Lower lobe of right lung (tissue), 2 donors: ENCODE measurements around the gene COMMD2. TPM values are rescaled to one million over a fixed set of nuclear protein-coding genes. Genes with fewer than 3 reads are reported as not detected.

Source experiments
- ATAC-seq, 2 donors: fragments of 200-7000 bp; cut with Tn5 transposase; one replicate each; pipeline ENCODE4 v1.9.1; 2020 to 2022; ENCODE audit warnings: mild to moderate bottlenecking in 2 of 2, moderate library complexity in 2 of 2
- DNase-seq: peaks from one replicate; pipeline ENCODE4 v3.0.0-alpha.2; 2020
- H3K27ac ChIP-seq: fragments of 200-600 bp; one replicate; pipeline ENCODE4 v1.8.0; 2022
- H3K27me3 ChIP-seq: fragments of 200-600 bp; one replicate; pipeline ENCODE4 v1.8.0; 2022; ENCODE audit warnings: low read depth
- H3K36me3 ChIP-seq: fragments of 200-600 bp; one replicate; pipeline ENCODE4 v1.8.0; 2022; ENCODE audit warnings: mild to moderate bottlenecking
- H3K4me1 ChIP-seq: fragments of 200-600 bp; one replicate; pipeline ENCODE4 v1.8.0; 2022
- H3K4me3 ChIP-seq: fragments of 200-600 bp; one replicate; pipeline ENCODE4 v1.8.0; 2022; ENCODE audit warnings: mild to moderate bottlenecking
- H3K9me3 ChIP-seq: fragments of 200-600 bp; one replicate; pipeline ENCODE4 v1.8.0; 2022
- CTCF ChIP-seq: fragments of 200-600 bp; IDR thresholded peaks from one replicate; pipeline ENCODE4 v1.8.0; 2022; ENCODE audit warnings: antibody characterized with exemption, mild to moderate bottlenecking
- intact Hi-C: fragments of 100-400 bp; cut with DNase I; formaldehyde crosslinking; loops from one replicate; pipeline ENCODE4 v1.11.0; 2022
- total RNA-seq: library from RNA; stranded (reverse); fragmentation: NEBNext Ultra II Directional; extraction: Animal tissue kit (Norgen Biotek cat#: 25700); gene quantifications from one replicate; pipeline ENCODE4 v1.2.1, GENCODE V29; 2021
- donor health status: DM: no; HTN: yes; CAD: no; lungs with severe emphysema.

Gene COMMD2
- total RNA-seq, 1 donor from 2014 or later, result 44.9 TPM

DNA sequence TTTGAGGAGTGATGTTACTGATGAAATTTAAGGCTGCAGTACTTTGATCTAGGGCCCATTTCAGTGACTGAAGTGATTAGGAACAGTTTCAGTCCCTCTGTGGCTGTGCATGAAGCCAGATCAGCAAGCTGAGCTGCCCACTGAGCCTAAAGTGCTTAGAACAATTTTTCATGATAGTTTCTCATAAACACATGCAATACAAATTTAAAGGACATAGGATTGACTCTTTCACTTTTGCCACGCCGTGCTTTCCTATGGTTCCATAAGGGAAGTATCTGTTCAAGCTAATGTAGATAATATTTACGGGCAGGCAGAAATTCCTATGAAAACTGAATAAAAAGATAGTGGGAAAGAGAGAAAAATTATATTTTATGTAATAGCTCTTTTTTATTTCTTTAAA lies 29.5 kb upstream of the COMMD2 start:
- TF ChIP-seq CTCF, result no peak
- peak overlapping the region; percentile 61 for H3K27ac ChIP-seq
- DNase-seq (no peak), ATAC-seq (no peak)
- no peaks in the 10 kb centered on the region for H3K27me3 ChIP-seq
- no peaks in the 10 kb centered on the region for H3K36me3 ChIP-seq
- peaks cover 5% of the 10 kb centered on the region for H3K4me1 ChIP-seq
- intact Hi-C loops, result no loop called here
- no peaks in the 10 kb centered on the region for H3K9me3 ChIP-seq
- H3K4me3 ChIP-seq, result no peak overlapping the region

GRCh38 chr3:149781211-149781610 lies 28.9 kb upstream of the COMMD2 start:
- ATAC-seq, result no peak

DNA sequence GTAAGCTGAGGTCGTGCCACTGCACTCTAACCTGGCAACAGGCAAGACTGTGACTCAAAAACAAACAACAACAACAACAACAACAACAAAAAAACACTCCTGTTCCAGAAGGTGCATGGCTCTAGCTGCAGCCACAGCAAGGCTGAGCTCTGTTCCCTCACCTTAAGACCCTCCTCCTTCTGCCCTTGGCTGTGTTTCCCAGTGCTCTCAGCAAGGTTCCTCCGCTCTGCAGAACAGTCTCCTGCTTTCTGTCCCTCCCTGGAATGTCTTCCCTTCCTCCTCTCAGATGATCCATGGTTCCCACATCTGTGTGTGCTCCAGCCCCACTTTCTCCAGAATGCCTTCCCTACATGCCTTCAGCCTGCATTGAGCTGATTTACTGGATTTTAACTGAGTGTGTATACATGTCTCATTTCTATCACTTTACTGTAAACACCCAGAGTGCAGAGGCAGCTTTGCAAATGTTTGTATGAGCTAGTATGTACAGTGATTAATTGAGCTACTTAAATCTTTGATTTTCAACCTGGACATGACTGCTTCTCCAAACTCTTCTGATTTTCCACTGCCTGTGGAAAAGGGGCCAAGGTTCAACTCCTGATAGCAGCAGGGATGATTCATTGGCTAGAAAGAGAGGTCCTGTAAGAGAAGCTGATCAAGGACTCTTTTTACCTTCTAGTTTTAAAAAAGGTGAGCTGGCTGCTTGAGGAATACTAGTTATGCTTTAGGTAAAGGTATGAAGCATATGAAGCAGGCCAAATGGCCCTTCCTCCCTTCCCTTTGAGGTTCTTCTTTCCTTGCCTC lies 25.3 kb upstream of the COMMD2 start:
- ATAC-seq (no peak), DNase-seq (no peak)
- Histone ChIP-seq H3K27ac (no peak overlapping the region), H3K4me3 (no peak overlapping the region), H3K9me3 (no peaks in the 10 kb centered on the region), H3K4me1 (no peaks in the 10 kb centered on the region), H3K27me3 (no peaks in the 10 kb centered on the region), H3K36me3 (no peaks in the 10 kb centered on the region)
- TF ChIP-seq CTCF, result no peak
- intact Hi-C loops, result no loop called here

More at GRCh38 chr3:149781211-149781610, 28.9 kb upstream of the COMMD2 start:
- Histone ChIP-seq H3K27me3 (no peaks in the 10 kb centered on the region), H3K4me1 (peaks cover 5% of the 10 kb centered on the region), H3K36me3 (no peaks in the 10 kb centered on the region), H3K27ac (peak overlapping the region; percentile 61), H3K9me3 (no peaks in the 10 kb centered on the region), H3K4me3 (no peak overlapping the region)
- intact Hi-C loops, result no loop called here
- no peak for DNase-seq
- TF ChIP-seq CTCF, result no peak

GRCh38 chr3:149776170-149776569 lies 23.9 kb upstream of the COMMD2 start:
- H3K27me3 ChIP-seq, result no peaks in the 10 kb centered on the region
- H3K4me1 ChIP-seq, result no peaks in the 10 kb centered on the region
- intact Hi-C loops, result no loop called here
- H3K9me3 ChIP-seq, result no peaks in the 10 kb centered on the region
- peak in 1 of 2 donors; percentile 47 for ATAC-seq
- H3K27ac ChIP-seq, result no peak overlapping the region
- H3K4me3 ChIP-seq, result no peak overlapping the region
- DNase-seq, result no peak
- no peak for TF ChIP-seq CTCF
- H3K36me3 ChIP-seq, result no peaks in the 10 kb centered on the region

DNA sequence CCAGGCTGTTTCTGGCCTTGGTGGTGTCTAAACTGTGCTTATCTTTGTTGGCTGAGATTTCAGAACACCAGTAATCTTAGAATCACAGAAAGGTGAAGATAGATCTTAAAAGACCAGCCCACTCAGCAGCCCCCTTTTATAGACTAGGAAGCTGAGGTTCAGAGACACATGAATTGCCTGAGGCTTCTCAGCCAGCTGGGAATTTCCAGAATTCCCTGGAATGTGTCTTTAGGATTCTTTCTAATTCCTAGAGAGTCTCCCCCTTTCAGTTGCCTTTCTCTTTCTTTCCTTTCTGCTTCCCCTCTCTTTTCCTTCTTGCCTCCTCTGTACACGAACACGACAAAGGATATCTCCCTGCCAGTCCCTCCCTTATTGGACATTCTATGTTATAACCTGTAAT lies 20.6 kb upstream of the COMMD2 start:
- Histone ChIP-seq H3K27me3 (no peaks in the 10 kb centered on the region), H3K4me1 (no peaks in the 10 kb centered on the region), H3K4me3 (no peak overlapping the region), H3K36me3 (no peaks in the 10 kb centered on the region), H3K27ac (no peak overlapping the region), H3K9me3 (no peaks in the 10 kb centered on the region)
- no peak for DNase-seq
- intact Hi-C loops, result no loop called here
- no peak for ATAC-seq
- TF ChIP-seq CTCF, result no peak
